ENCODE results near the gene C1orf198. TPM values are rescaled to one million over a fixed set of nuclear protein-coding genes. Genes with fewer than 3 reads are reported as not detected.

Gene C1orf198
- total RNA-seq, 1 experiment from 2014 or later: 22.9 TPM

DNA sequence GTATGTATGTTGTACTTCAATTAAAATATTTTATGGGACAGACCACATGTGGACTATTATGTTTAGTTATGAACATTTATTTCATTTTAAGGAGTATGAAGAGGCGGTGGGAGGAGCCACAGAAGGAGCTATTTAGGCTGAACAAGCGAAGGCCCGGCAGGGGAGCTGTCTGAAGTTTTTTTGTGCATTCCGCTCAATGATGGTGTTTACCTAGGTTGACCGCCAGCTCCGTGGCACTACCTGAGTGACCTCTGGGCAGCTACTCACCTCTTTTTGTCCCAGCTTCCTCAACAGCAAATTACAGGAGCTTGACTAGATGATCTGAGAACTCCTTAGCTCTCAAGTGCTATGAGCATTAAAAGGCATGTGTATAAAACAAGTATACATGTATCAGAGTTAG, 32.7 kb upstream of the C1orf198 start:
- RAD21 ChIA-PET (ENCODE audit: low non-redundant PET in 1 of 2, low total read pairs in 2 of 2, uncharacterized antibody in 2 of 2, unreplicated experiment in 2 of 2): interaction anchor here in 1 of 2 experiments (0.6 kb wide), 1 partner anchor 28 kb away, joined by 3 read pairs; no protein-coding TSS in a partner anchor
- Histone ChIP-seq H3K27me3 (ENCODE audit: insufficient read depth, low read length) (no peaks in the 10 kb centered on the region), H3K4me1 (ENCODE audit: control insufficient read depth in 1 of 2, insufficient read depth in 2 of 2, low read length in 2 of 2) (no peaks in the 10 kb centered on the region), H3K27ac (ENCODE audit: low read depth, low read length) (no peak overlapping the region), H3K4me3 (replicated peaks in 1 of 2; ENCODE audit: low read depth in 1 of 2, low read length in 2 of 2) (no peak overlapping the region), H3K9me2 (ENCODE audit: insufficient read depth) (no peaks in the 10 kb centered on the region), H3K36me3 (ENCODE audit: control insufficient read depth in 1 of 2, insufficient read depth in 2 of 2, low read length in 2 of 2) (no peaks in the 10 kb centered on the region), H2AFZ (ENCODE audit: low read depth, low read length, poor library complexity, severe bottlenecking) (no peak overlapping the region), H3K79me2 (ENCODE audit: insufficient read depth, low read length) (no peaks in the 10 kb centered on the region), H3K9me3 (ENCODE audit: control insufficient read depth in 1 of 2, insufficient read depth in 1 of 2, low read depth in 1 of 2, low read length in 2 of 2) (no peaks in the 10 kb centered on the region), H4K20me1 (ENCODE audit: insufficient read depth) (no peaks in the 10 kb centered on the region), H3K4me2 (ENCODE audit: low read length) (no peak overlapping the region), H3K9ac (ENCODE audit: low read length) (no peak overlapping the region)
- CTCF ChIA-PET: no interaction called here
- TF ChIP-seq TCF7L2 (IDR thresholded peaks at IDR 0.05; ENCODE audit: borderline replicate concordance, extremely low read depth, insufficient read depth, insufficient read length): no peak
- no peak for TF ChIP-seq YY1 (IDR thresholded peaks at IDR 0.05; ENCODE audit: extremely low read depth, insufficient replicate concordance, low read depth, low read length)
- no peak for TF ChIP-seq CEBPB (IDR thresholded peaks at IDR 0.05; ENCODE audit: low read depth)
- TF ChIP-seq EZH2phosphoT487 (IDR thresholded peaks at IDR 0.05; ENCODE audit: borderline replicate concordance): no peak
- no peak for TF ChIP-seq SIN3A (IDR thresholded peaks at IDR 0.05; ENCODE audit: low read depth)
- TF ChIP-seq POLR2AphosphoS5 (IDR thresholded peaks at IDR 0.05; ENCODE audit: low read depth, low read length): no peak
- no peak for TF ChIP-seq RAD21 (IDR thresholded peaks at IDR 0.05; ENCODE audit: low read depth)
- no peak for TF ChIP-seq POLR2A (IDR thresholded peaks at IDR 0.05; ENCODE audit: borderline replicate concordance, extremely low read depth, insufficient read depth, insufficient read length)
- TF ChIP-seq SP1 (IDR thresholded peaks at IDR 0.05; ENCODE audit: low read depth): no peak
- TF ChIP-seq, protein P1, sequence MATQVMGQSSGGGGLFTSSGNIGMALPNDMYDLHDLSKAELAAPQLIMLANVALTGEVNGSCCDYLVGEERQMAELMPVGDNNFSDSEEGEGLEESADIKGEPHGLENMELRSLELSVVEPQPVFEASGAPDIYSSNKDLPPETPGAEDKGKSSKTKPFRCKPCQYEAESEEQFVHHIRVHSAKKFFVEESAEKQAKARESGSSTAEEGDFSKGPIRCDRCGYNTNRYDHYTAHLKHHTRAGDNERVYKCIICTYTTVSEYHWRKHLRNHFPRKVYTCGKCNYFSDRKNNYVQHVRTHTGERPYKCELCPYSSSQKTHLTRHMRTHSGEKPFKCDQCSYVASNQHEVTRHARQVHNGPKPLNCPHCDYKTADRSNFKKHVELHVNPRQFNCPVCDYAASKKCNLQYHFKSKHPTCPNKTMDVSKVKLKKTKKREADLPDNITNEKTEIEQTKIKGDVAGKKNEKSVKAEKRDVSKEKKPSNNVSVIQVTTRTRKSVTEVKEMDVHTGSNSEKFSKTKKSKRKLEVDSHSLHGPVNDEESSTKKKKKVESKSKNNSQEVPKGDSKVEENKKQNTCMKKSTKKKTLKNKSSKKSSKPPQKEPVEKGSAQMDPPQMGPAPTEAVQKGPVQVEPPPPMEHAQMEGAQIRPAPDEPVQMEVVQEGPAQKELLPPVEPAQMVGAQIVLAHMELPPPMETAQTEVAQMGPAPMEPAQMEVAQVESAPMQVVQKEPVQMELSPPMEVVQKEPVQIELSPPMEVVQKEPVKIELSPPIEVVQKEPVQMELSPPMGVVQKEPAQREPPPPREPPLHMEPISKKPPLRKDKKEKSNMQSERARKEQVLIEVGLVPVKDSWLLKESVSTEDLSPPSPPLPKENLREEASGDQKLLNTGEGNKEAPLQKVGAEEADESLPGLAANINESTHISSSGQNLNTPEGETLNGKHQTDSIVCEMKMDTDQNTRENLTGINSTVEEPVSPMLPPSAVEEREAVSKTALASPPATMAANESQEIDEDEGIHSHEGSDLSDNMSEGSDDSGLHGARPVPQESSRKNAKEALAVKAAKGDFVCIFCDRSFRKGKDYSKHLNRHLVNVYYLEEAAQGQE (IDR thresholded peaks at IDR 0.05; ENCODE audit: low read depth): no peak
- TF ChIP-seq ZFX (IDR thresholded peaks at IDR 0.05): no peak
- no peak for TF ChIP-seq JUND (IDR thresholded peaks at IDR 0.05)
- no peak for TF ChIP-seq ZNF274 (IDR thresholded peaks at IDR 0.05; ENCODE audit: low read depth, low read length)
- TF ChIP-seq, protein P2, sequence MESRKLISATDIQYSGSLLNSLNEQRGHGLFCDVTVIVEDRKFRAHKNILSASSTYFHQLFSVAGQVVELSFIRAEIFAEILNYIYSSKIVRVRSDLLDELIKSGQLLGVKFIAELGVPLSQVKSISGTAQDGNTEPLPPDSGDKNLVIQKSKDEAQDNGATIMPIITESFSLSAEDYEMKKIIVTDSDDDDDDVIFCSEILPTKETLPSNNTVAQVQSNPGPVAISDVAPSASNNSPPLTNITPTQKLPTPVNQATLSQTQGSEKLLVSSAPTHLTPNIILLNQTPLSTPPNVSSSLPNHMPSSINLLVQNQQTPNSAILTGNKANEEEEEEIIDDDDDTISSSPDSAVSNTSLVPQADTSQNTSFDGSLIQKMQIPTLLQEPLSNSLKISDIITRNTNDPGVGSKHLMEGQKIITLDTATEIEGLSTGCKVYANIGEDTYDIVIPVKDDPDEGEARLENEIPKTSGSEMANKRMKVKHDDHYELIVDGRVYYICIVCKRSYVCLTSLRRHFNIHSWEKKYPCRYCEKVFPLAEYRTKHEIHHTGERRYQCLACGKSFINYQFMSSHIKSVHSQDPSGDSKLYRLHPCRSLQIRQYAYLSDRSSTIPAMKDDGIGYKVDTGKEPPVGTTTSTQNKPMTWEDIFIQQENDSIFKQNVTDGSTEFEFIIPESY (IDR thresholded peaks at IDR 0.05; ENCODE audit: extremely low read depth, insufficient replicate concordance, low read length): no peak
- BruUV-seq (replicated peaks): no TSS peak
- intact Hi-C loops (cut with micrococcal nuclease): no loop called here
- POLR2A ChIA-PET: no interaction called here
- DNase-seq (ENCODE audit: low read depth, low spot score) (no peak), ATAC-seq (no peak)

All from HCT116 (cell line).